ENCODE measurements around the gene PHTF1. TPM values are rescaled to one million over a fixed set of nuclear protein-coding genes. Genes with fewer than 3 reads are reported as not detected.

The PHTF1 gene
- polyA plus RNA-seq, 1 experiment, result 18.0 TPM

DNA sequence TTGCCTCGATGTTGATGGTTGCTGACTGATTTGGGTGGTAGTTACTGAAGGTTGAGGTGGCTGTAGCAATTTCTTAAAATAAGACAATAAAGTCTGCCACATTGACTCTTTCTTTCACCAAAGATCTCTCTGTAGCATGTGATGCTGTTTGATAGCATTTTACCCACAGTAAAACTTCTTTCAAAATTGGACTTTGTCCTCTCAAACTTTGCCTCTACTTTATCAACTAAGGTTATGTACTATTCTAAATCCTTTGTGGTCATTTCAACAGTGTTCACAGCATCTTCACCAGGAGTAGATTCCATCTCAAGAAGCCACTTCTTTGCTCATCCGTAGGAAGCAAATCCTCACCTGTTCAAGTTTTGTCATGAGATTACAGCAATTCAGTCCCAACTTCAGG is 93.2 kb downstream of the PHTF1 start:
- H3K27me3 ChIP-seq (ENCODE audit: control insufficient read depth, insufficient read depth, low read length), result no peaks in the 10 kb centered on the region
- ChIA-PET POLR2A (no interaction called here), CTCF (no interaction called here)
- TF ChIP-seq, protein P1, sequence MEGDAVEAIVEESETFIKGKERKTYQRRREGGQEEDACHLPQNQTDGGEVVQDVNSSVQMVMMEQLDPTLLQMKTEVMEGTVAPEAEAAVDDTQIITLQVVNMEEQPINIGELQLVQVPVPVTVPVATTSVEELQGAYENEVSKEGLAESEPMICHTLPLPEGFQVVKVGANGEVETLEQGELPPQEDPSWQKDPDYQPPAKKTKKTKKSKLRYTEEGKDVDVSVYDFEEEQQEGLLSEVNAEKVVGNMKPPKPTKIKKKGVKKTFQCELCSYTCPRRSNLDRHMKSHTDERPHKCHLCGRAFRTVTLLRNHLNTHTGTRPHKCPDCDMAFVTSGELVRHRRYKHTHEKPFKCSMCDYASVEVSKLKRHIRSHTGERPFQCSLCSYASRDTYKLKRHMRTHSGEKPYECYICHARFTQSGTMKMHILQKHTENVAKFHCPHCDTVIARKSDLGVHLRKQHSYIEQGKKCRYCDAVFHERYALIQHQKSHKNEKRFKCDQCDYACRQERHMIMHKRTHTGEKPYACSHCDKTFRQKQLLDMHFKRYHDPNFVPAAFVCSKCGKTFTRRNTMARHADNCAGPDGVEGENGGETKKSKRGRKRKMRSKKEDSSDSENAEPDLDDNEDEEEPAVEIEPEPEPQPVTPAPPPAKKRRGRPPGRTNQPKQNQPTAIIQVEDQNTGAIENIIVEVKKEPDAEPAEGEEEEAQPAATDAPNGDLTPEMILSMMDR (IDR thresholded peaks at IDR 0.05; ENCODE audit: low read depth, low read length), result no peak
- no peaks in the 10 kb centered on the region for H3K9me3 ChIP-seq (ENCODE audit: control insufficient read depth, insufficient read depth, low read length)
- H3K27ac ChIP-seq (ENCODE audit: low read depth, low read length), result no peak overlapping the region
- H3K4me3 ChIP-seq (ENCODE audit: low read depth, low read length), result no peak overlapping the region
- DNase-seq (ENCODE audit: low read depth, low spot score), result no peak

DNA sequence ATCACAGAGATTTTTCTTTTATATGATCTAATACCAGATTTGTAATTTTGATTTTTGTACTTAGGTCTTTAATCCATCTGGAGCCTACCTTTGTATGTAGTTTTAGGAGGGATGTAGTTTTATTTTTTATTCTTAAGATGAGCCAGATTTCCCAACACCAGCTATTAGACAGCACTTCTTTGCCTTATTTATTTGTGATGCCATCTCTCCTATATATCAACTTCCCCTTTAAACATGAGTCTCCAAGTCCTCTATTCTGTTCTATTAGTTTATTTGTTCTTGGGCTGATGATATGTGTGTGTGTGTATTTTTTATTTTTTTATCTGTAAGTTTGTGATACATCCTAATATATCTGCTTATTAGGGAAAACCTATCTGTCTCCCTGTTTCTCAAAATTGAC is 94.2 kb downstream of the PHTF1 start:
- ChIA-PET CTCF (no interaction called here), POLR2A (no interaction called here)
- H3K27ac ChIP-seq (ENCODE audit: low read depth, low read length), result no peak overlapping the region
- no peak overlapping the region for H3K4me3 ChIP-seq (ENCODE audit: low read depth, low read length)
- TF ChIP-seq, protein P1 (IDR thresholded peaks at IDR 0.05; ENCODE audit: low read depth, low read length), result no peak
- H3K9me3 ChIP-seq (ENCODE audit: control insufficient read depth, insufficient read depth, low read length), result no peaks in the 10 kb centered on the region
- no peak for DNase-seq (ENCODE audit: low read depth, low spot score)
- no peaks in the 10 kb centered on the region for H3K27me3 ChIP-seq (ENCODE audit: control insufficient read depth, insufficient read depth, low read length)

DNA sequence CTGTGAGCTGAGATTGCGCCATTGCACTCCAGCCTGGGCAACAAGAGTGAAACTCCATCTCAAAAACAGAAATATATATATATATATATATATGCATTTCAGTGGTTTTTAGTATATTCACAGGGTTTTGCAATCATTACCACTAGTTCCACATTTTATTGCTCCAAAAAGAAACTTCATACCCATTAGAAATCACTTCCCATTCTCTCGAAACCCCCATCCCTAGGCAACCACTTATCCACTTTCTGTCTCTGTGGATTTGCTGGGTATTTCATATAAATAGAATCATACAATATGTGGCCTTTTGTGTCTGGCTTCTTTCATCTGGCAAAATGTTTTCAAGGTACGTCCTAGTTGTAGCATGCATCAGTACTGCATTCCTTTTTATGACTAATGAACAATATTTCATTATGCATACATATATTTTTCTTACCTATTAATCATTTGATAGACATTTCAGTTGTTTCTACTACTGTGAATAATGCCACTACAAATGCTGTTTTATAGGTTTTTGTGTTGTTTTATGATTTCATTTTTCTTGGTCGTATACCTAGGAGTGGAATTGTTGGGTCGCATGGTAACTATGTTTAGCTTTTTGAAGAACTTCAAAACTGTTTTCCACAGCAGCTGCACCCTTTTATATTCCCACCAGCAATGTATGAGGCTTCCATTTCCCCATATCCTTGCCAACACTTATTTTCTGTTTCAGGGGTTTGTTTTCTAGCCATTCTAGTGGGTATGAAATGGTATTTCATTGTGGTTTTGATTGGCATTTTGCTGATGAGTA is 95.9 kb downstream of the PHTF1 start:
- POLR2A ChIA-PET, result no interaction called here
- H3K27me3 ChIP-seq (ENCODE audit: control insufficient read depth, insufficient read depth, low read length), result no peaks in the 10 kb centered on the region
- H3K27ac ChIP-seq (ENCODE audit: low read depth, low read length), result no peak overlapping the region
- H3K9me3 ChIP-seq (ENCODE audit: control insufficient read depth, insufficient read depth, low read length), result no peaks in the 10 kb centered on the region
- no peak for DNase-seq (ENCODE audit: low read depth, low spot score)
- H3K4me3 ChIP-seq (ENCODE audit: low read depth, low read length), result no peak overlapping the region
- CTCF ChIA-PET, result no interaction called here
- TF ChIP-seq, protein P1 (IDR thresholded peaks at IDR 0.05; ENCODE audit: low read depth, low read length), result no peak

DNA sequence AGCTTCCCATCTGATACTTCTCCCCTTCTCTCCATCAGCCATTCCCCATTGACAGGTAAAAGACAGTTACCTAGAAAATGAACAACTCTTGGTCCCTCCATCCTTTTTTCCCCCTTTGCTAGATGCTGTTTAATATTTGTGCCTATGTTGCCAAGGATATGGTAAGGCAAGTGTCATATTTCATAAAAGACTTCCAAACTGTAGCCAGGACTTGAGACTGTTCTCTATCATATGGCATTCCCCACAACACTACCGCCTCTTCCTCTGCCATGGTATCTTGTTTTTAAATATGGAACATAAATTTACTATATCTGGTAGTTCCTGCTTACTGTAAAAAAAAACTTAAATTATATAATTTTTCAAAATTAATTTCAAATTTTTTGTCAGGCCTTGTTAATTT is 97.2 kb downstream of the PHTF1 start:
- CTCF ChIA-PET, result interaction anchor here (0.9 kb wide), 1 partner anchor 11 kb away, joined by 3 read pairs; no protein-coding TSS in a partner anchor
- no peaks in the 10 kb centered on the region for H3K27me3 ChIP-seq (ENCODE audit: control insufficient read depth, insufficient read depth, low read length)
- DNase-seq (ENCODE audit: low read depth, low spot score), result no peak
- POLR2A ChIA-PET, result no interaction called here
- no peak overlapping the region for H3K4me3 ChIP-seq (ENCODE audit: low read depth, low read length)
- no peaks in the 10 kb centered on the region for H3K9me3 ChIP-seq (ENCODE audit: control insufficient read depth, insufficient read depth, low read length)
- H3K27ac ChIP-seq (ENCODE audit: low read depth, low read length), result no peak overlapping the region
- TF ChIP-seq, protein P1 (IDR thresholded peaks at IDR 0.05; ENCODE audit: low read depth, low read length), result no peak

DNA sequence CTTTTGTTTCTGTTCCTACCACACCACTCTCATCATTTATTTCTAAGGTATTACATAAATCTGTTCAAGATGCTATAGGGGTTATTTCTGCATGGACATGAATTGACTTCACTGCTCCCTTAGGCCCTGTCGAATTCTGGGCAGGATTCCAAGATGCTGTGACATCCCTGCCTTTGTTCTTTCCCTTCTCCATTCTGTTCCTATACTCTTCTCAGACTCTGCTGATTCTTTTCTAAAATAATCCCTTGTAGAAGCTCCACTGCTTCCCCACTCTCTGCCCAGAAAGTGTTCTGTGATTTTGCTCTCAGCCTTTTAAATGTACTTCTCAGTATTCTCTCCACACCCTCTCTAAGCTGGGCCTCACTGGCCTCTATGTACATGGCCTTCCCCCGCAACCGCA is 99.2 kb downstream of the PHTF1 start:
- no peaks in the 10 kb centered on the region for H3K9me3 ChIP-seq (ENCODE audit: control insufficient read depth, insufficient read depth, low read length)
- H3K4me3 ChIP-seq (ENCODE audit: low read depth, low read length), result no peak overlapping the region
- H3K27me3 ChIP-seq (ENCODE audit: control insufficient read depth, insufficient read depth, low read length), result no peaks in the 10 kb centered on the region
- POLR2A ChIA-PET, result interaction anchor here (0.7 kb wide), 1 partner anchor 12 kb away, joined by 5 read pairs; no protein-coding TSS in a partner anchor
- CTCF ChIA-PET, result no interaction called here
- TF ChIP-seq, protein P1 (IDR thresholded peaks at IDR 0.05; ENCODE audit: low read depth, low read length), result no peak
- DNase-seq (ENCODE audit: low read depth, low spot score), result no peak
- no peak overlapping the region for H3K27ac ChIP-seq (ENCODE audit: low read depth, low read length)

All from AG04450 (cell line).